Panc1 (cell line): ENCODE measurements around the gene NUPR1. TPM values are rescaled to one million over a fixed set of nuclear protein-coding genes. Genes with fewer than 3 reads are reported as not detected.

ENCODE experiments used
- ATAC-seq: fragments of 200-7000 bp; cut with Tn5 transposase; 2 replicates; pipeline ENCODE4 v1.9.1; 2020; ENCODE audit warnings: mild to moderate bottlenecking, moderate library complexity
- BruUV-seq: library from RNA; stranded (reverse); fragments of 400-500 nt; replicated peaks from 2 replicates; lab custom pipeline; 2021; lab: Mats Ljungman, UMichigan
- CTCF ChIA-PET: fragments of 300-600 bp; sonication (Branson Sonifier 250); formaldehyde crosslinking; loops from one replicate; lab custom pipeline; 2022; ENCODE audit warnings: antibody characterized with exemption; lab: Charles Lee
- POLR2A ChIA-PET: fragments of 300-600 bp; sonication (Branson Sonifier 250); formaldehyde crosslinking; loops from one replicate; lab custom pipeline; 2022; ENCODE audit warnings: antibody characterized with exemption; lab: Charles Lee
- DNase-seq: peaks from one replicate; pipeline ENCODE4 v3.0.0-alpha.2; 2010; ENCODE audit warnings: low read depth, low spot score
- H3K27ac ChIP-seq: 2 replicates; pipeline ENCODE4 v1.5.1; 2011; ENCODE audit warnings: mild to moderate bottlenecking, low read length, inconsistent platforms
- H3K27me3 ChIP-seq: fragments of 200-500 bp; sonication (Bioruptor generic); 2 replicates; pipeline ENCODE4 v1.6.0; 2014; ENCODE audit warnings: low read length, inconsistent platforms; ENCODE audit not compliant: control insufficient read depth, insufficient read depth
- H3K36me3 ChIP-seq: fragments of 200-500 bp; sonication (Bioruptor generic); 2 replicates; pipeline ENCODE4 v1.5.1; 2014; ENCODE audit warnings: inconsistent platforms, mild to moderate bottlenecking, low read length, moderate library complexity; ENCODE audit not compliant: control insufficient read depth, insufficient read depth
- H3K4me1 ChIP-seq: 2 replicates; pipeline ENCODE4 v1.5.1; 2011; ENCODE audit warnings: inconsistent platforms, mild to moderate bottlenecking, low read length, moderate library complexity; ENCODE audit not compliant: control insufficient read depth, insufficient read depth
- H3K4me3 ChIP-seq, 2 experiments: 2 replicates each; pipeline ENCODE4 v1.5.1; 2011 to 2012; ENCODE audit warnings: low read depth in 2 of 2, low read length in 2 of 2, mild to moderate bottlenecking in 2 of 2, inconsistent platforms in 1 of 2, moderate library complexity in 1 of 2
- H3K9me3 ChIP-seq: fragments of 200-500 bp; sonication (Bioruptor generic); 2 replicates; pipeline ENCODE4 v1.5.1; 2014; ENCODE audit warnings: low read depth, mild to moderate bottlenecking, inconsistent platforms, low read length, moderate library complexity; ENCODE audit not compliant: control insufficient read depth, insufficient read depth
- CTCF ChIP-seq: fragments of 450-650 bp; IDR thresholded peaks from 2 replicates; pipeline ENCODE4 v1.5.1; 2017; ENCODE audit warnings: mild to moderate bottlenecking
- POLR2AphosphoS5 ChIP-seq: IDR thresholded peaks from 2 replicates; pipeline ENCODE4 v1.6.1; 2012; ENCODE audit warnings: mild to moderate bottlenecking, low read depth, low read length, moderate library complexity
- REST ChIP-seq, 2 experiments: IDR thresholded peaks; 2 replicates each; pipeline ENCODE4 v1.6.1; 2011 to 2012; ENCODE audit warnings: low read depth in 2 of 2, control low read depth in 1 of 2, low read length in 1 of 2, mild to moderate bottlenecking in 1 of 2, moderate library complexity in 1 of 2; ENCODE audit not compliant: insufficient read depth in 1 of 2
- SIN3A ChIP-seq: IDR thresholded peaks from 2 replicates; pipeline ENCODE4 v1.6.1; 2012; ENCODE audit warnings: low read depth, mild to moderate bottlenecking, low read length, moderate library complexity, borderline replicate concordance; ENCODE audit not compliant: insufficient read depth
- TCF7L2 ChIP-seq: IDR thresholded peaks from 2 replicates; pipeline ENCODE4 v1.6.1; 2011; ENCODE audit warnings: mild to moderate bottlenecking, low read depth, low read length, inconsistent platforms
- in situ Hi-C: cut with HindIII; loops from 2 replicates; pipeline ENCODE4 v1.10.0; 2016; ENCODE audit warnings: low sequenced_read_pairs, low pct_unique_long_range_greater_than_20kb
- intact Hi-C: fragments of 100-400 bp; cut with micrococcal nuclease; formaldehyde crosslinking; loops from one replicate; pipeline ENCODE4 v1.10.0; 2022; ENCODE audit not compliant: unreplicated experiment
- total RNA-seq: library from RNA; stranded (reverse); gene quantifications from one replicate; pipeline ENCODE4 v1.2.1, GENCODE V29; 2021; ENCODE audit not compliant: unreplicated experiment

Gene NUPR1
- total RNA-seq, 1 experiment from 2014 or later = 79.7 TPM

GRCh38 chr16:28562199-28562598 is 23.4 kb upstream of the NUPR1 start:
- no TSS peak for BruUV-seq
- TF ChIP-seq CTCF (no peak), SIN3A (no peak), REST (IDR thresholded peaks at IDR 0.05; ENCODE audit: insufficient read depth in 1 of 2, low read depth in 2 of 2, low read length in 1 of 2) (no peak), POLR2AphosphoS5 (no peak), TCF7L2 (no peak)
- ChIA-PET POLR2A (no interaction called here), CTCF (no interaction called here)
- ATAC-seq = no peak
- intact Hi-C loops = no loop called here
- Histone ChIP-seq H3K36me3 (no peaks in the 10 kb centered on the region), H3K9me3 (peaks cover 2% of the 10 kb centered on the region; the same call in 1 of the 2 replicates), H3K27ac (no peak overlapping the region), H3K27me3 (no peaks in the 10 kb centered on the region), H3K4me3 (no peak overlapping the region), H3K4me1 (0 out of 2 replicates have a peak, but pooled peaks cover 4% of the 10 kb centered on the region)
- in situ Hi-C loops = no loop called here
- DNase-seq = no peak

- DNase-seq = no peak
- ChIA-PET POLR2A (no interaction called here), CTCF (no interaction called here)
- H3K27me3 ChIP-seq = no peaks in the 10 kb centered on the region
- ATAC-seq = no peak
- TSS peak; percentile 34 for BruUV-seq
- intact Hi-C loops (no loop called here), in situ Hi-C loops (no loop called here)
- TF ChIP-seq SIN3A (no peak), REST (IDR thresholded peaks at IDR 0.05; ENCODE audit: insufficient read depth in 1 of 2, low read depth in 2 of 2, low read length in 1 of 2) (no peak), POLR2AphosphoS5 (no peak), CTCF (no peak), TCF7L2 (no peak)
- no peaks in the 10 kb centered on the region for H3K36me3 ChIP-seq
- H3K27ac ChIP-seq = no peak overlapping the region
- no peaks in the 10 kb centered on the region for H3K9me3 ChIP-seq
- H3K4me3 ChIP-seq = no peak overlapping the region
- 0 out of 2 replicates have a peak, but pooled peaks cover 4% of the 10 kb centered on the region for H3K4me1 ChIP-seq
Observed at GRCh38 chr16:28561557-28562187, 22.9 kb upstream of the NUPR1 start.
